A549 (cell line): ENCODE measurements around the gene LOC128125822.

ENCODE experiments used
- SREBF2 ChIP-seq: fragments of 450-650 bp; IDR thresholded peaks from 2 replicates; pipeline ENCODE4 v1.6.1; 2014; ENCODE audit warnings: mild to moderate bottlenecking, moderate library complexity
- TF ChIP-seq, protein P1 (sequence below): fragments of >200 bp; sonication (Bioruptor Twin); formaldehyde crosslinking; IDR thresholded peaks from 3 replicates; pipeline ENCODE4 v1.5.1; 2016
- TF ChIP-seq, protein P2 (sequence below): IDR thresholded peaks from 2 replicates; pipeline ENCODE4 v1.6.1; 2012
- TF ChIP-seq, protein P3 (sequence below): fragments of 200-600 bp; sonication (generic); IDR thresholded peaks from 2 replicates; pipeline ENCODE4 v1.6.1; 2016; ENCODE audit warnings: antibody characterized with exemption, mild to moderate bottlenecking, moderate library complexity

DNA sequence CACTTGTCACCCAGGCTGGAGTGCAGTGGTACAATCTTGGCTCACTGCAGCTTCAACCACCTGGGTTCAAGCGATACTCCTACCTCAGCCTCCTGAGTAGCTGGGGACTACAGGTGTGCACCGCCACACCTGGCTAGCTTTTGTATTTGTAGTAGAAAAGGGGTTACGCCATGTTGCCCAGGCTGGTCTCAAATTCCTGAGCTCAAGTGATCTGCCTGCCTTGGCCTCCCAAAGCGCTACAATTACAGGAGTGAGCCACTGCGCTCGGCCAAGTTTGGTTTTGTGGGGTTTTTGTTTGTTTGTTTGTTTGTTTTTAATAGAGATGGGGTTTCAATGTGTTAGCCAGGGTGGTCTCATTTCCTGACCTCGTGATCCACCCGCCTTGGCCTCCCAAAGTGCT, 12.3 kb downstream of the LOC128125822 start:
- TF ChIP-seq SREBF2: no peak
- TF ChIP-seq, protein P1, sequence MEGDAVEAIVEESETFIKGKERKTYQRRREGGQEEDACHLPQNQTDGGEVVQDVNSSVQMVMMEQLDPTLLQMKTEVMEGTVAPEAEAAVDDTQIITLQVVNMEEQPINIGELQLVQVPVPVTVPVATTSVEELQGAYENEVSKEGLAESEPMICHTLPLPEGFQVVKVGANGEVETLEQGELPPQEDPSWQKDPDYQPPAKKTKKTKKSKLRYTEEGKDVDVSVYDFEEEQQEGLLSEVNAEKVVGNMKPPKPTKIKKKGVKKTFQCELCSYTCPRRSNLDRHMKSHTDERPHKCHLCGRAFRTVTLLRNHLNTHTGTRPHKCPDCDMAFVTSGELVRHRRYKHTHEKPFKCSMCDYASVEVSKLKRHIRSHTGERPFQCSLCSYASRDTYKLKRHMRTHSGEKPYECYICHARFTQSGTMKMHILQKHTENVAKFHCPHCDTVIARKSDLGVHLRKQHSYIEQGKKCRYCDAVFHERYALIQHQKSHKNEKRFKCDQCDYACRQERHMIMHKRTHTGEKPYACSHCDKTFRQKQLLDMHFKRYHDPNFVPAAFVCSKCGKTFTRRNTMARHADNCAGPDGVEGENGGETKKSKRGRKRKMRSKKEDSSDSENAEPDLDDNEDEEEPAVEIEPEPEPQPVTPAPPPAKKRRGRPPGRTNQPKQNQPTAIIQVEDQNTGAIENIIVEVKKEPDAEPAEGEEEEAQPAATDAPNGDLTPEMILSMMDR: no peak
- TF ChIP-seq, protein P2, sequence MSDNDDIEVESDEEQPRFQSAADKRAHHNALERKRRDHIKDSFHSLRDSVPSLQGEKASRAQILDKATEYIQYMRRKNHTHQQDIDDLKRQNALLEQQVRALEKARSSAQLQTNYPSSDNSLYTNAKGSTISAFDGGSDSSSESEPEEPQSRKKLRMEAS: no peak
- TF ChIP-seq, protein P3, sequence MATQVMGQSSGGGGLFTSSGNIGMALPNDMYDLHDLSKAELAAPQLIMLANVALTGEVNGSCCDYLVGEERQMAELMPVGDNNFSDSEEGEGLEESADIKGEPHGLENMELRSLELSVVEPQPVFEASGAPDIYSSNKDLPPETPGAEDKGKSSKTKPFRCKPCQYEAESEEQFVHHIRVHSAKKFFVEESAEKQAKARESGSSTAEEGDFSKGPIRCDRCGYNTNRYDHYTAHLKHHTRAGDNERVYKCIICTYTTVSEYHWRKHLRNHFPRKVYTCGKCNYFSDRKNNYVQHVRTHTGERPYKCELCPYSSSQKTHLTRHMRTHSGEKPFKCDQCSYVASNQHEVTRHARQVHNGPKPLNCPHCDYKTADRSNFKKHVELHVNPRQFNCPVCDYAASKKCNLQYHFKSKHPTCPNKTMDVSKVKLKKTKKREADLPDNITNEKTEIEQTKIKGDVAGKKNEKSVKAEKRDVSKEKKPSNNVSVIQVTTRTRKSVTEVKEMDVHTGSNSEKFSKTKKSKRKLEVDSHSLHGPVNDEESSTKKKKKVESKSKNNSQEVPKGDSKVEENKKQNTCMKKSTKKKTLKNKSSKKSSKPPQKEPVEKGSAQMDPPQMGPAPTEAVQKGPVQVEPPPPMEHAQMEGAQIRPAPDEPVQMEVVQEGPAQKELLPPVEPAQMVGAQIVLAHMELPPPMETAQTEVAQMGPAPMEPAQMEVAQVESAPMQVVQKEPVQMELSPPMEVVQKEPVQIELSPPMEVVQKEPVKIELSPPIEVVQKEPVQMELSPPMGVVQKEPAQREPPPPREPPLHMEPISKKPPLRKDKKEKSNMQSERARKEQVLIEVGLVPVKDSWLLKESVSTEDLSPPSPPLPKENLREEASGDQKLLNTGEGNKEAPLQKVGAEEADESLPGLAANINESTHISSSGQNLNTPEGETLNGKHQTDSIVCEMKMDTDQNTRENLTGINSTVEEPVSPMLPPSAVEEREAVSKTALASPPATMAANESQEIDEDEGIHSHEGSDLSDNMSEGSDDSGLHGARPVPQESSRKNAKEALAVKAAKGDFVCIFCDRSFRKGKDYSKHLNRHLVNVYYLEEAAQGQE: no peak; the same call in 1 of the 2 replicates
